AG10803 (cell line): ENCODE data around the gene TMED10.
A peak's percentile ranks its signal among the peaks of the same experiment; 100 is the strongest.

Source experiments
- DNase-seq: peaks from one replicate; pipeline ENCODE4 v3.0.0; 2010; ENCODE audit warnings: low read depth
- H3K4me3 ChIP-seq: 2 replicates; pipeline ENCODE4 v1.5.1; 2011; ENCODE audit warnings: mild to moderate bottlenecking, low read length, control low read depth
- CTCF ChIP-seq: conservative IDR thresholded peaks from 2 replicates; pipeline ENCODE4 v1.5.1; 2011; ENCODE audit warnings: mild to moderate bottlenecking, low read length, control low read depth, inconsistent platforms

Gene TMED10

GRCh38 chr14:75176142-75176820 is at the start of gene TMED10:
TSS of gene TMED10 (minus strand) at chr14:75176612. CDS start at chr14:75176579, 33 bp downstream.
- DNase-seq: peak; percentile 87
- H3K4me3 ChIP-seq: peak within 1 kb of the TSS; percentile 97
- TF ChIP-seq CTCF: no peak

- DNase-seq: no peak
- H3K4me3 ChIP-seq: no peak overlapping the region
- TF ChIP-seq CTCF: no peak
These were observed 48.1 kb upstream of the TMED10 start for GRCh38 chr14:75224561-75224960.

- no peak for TF ChIP-seq CTCF
- H3K4me3 ChIP-seq: no peak overlapping the region
- peak; percentile 38 for DNase-seq
These were observed 47.3 kb upstream of the TMED10 start for GRCh38 chr14:75223664-75224154.

- peak; percentile 86 for DNase-seq
- TF ChIP-seq CTCF: peak; percentile 21; the same call in 1 of the 2 replicates
- H3K4me3 ChIP-seq: no peak overlapping the region
These were observed 45.8 kb upstream of the TMED10 start for GRCh38 chr14:75222208-75222701.

- TF ChIP-seq CTCF: no peak
- no peak for DNase-seq
- no peak overlapping the region for H3K4me3 ChIP-seq
These were observed 45.4 kb upstream of the TMED10 start for GRCh38 chr14:75221797-75222196.

- no peak for TF ChIP-seq CTCF
- DNase-seq: no peak
- H3K4me3 ChIP-seq: no peak overlapping the region
These were observed 43.7 kb upstream of the TMED10 start for GRCh38 chr14:75220156-75220555.
